Fibroblast of the aortic adventitia (primary cell): ENCODE measurements around the gene ADCY2. TPM values are rescaled to one million over a fixed set of nuclear protein-coding genes. Genes with fewer than 3 reads are reported as not detected.

Source experiments
- DNase-seq: peaks from one replicate; pipeline ENCODE4 v3.0.0-alpha.2; 2010; ENCODE audit warnings: low read depth
- H3K4me3 ChIP-seq: 2 replicates; pipeline ENCODE4 v1.5.1; 2011; ENCODE audit warnings: low read depth, mild to moderate bottlenecking, control low read depth, low read length, moderate library complexity
- total RNA-seq: library from RNA; depleted of rRNA; stranded (reverse); fragments of >200 nt; gene quantifications from 2 replicates; pipeline ENCODE4 v1.2.3, GENCODE V29; 2012; ENCODE audit warnings: low replicate concordance
- TF ChIP-seq, protein P1 (sequence below): IDR thresholded peaks from 2 replicates; pipeline ENCODE4 v1.5.1; 2011; ENCODE audit warnings: mild to moderate bottlenecking, low read length, control low read depth, inconsistent platforms; ENCODE audit not compliant: insufficient read depth

ADCY2 gene
- total RNA-seq, 1 donor, result 0.09 TPM

DNA sequence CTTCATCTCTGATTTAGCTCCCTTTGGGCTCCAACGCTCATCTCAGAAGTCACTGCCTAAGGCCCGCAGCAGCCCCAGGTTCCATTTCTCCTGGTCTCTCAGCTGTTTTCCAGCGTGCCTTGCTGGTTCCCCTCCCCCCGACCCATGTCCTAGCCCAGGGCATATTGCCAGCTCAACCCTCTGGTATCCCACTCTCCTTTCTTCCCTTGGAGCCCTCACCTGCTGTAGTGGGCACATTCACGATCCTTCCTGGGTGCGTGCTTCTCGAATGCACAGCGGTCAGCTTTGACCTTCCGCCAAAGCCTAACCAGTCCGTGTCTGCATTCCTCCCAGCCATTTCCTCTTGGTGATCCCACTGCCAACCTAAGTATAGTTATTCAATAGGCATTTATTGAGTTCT, 418.9 kb downstream of the ADCY2 start:
- H3K4me3 ChIP-seq, result no peak overlapping the region
- no peak for DNase-seq
- TF ChIP-seq, protein P1, sequence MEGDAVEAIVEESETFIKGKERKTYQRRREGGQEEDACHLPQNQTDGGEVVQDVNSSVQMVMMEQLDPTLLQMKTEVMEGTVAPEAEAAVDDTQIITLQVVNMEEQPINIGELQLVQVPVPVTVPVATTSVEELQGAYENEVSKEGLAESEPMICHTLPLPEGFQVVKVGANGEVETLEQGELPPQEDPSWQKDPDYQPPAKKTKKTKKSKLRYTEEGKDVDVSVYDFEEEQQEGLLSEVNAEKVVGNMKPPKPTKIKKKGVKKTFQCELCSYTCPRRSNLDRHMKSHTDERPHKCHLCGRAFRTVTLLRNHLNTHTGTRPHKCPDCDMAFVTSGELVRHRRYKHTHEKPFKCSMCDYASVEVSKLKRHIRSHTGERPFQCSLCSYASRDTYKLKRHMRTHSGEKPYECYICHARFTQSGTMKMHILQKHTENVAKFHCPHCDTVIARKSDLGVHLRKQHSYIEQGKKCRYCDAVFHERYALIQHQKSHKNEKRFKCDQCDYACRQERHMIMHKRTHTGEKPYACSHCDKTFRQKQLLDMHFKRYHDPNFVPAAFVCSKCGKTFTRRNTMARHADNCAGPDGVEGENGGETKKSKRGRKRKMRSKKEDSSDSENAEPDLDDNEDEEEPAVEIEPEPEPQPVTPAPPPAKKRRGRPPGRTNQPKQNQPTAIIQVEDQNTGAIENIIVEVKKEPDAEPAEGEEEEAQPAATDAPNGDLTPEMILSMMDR, result no peak

GRCh38 chr5:7815892-7816534, 420.1 kb downstream of the ADCY2 start:
- peak; percentile 50 for DNase-seq
- H3K4me3 ChIP-seq, result no peak overlapping the region
- TF ChIP-seq, protein P1, result peak; percentile 85

- DNase-seq, result no peak
- no peak overlapping the region for H3K4me3 ChIP-seq
- TF ChIP-seq, protein P1, result no peak
These were observed 420.6 kb downstream of the ADCY2 start for GRCh38 chr5:7816535-7816901.

DNA sequence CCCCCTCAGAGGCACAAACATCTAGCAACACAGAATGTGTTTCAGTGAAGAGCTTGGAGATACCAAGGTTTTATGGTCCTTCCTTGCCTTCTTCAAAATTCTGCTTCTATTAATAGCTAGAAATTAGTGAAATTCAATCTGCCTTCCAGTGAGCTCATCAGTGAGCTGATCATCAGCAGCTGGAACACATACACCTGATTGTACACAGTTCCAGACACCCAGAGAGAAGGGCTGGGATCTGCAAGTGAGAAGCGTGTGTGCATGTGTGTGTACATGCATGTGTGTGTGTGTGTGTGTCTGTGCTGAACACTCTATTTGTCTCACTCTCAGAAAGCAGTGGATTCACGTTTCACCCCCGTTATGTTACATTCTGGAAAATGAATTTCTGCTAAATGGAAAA, 426.5 kb downstream of the ADCY2 start:
- H3K4me3 ChIP-seq, result no peak overlapping the region
- TF ChIP-seq, protein P1, result no peak
- no peak for DNase-seq

GRCh38 chr5:7823594-7823993, 427.7 kb downstream of the ADCY2 start:
- TF ChIP-seq, protein P1, result no peak
- DNase-seq, result no peak
- H3K4me3 ChIP-seq, result no peak overlapping the region

GRCh38 chr5:7824995-7825394, 429.1 kb downstream of the ADCY2 start:
- TF ChIP-seq, protein P1, result no peak
- H3K4me3 ChIP-seq, result no peak overlapping the region
- DNase-seq, result no peak

DNA sequence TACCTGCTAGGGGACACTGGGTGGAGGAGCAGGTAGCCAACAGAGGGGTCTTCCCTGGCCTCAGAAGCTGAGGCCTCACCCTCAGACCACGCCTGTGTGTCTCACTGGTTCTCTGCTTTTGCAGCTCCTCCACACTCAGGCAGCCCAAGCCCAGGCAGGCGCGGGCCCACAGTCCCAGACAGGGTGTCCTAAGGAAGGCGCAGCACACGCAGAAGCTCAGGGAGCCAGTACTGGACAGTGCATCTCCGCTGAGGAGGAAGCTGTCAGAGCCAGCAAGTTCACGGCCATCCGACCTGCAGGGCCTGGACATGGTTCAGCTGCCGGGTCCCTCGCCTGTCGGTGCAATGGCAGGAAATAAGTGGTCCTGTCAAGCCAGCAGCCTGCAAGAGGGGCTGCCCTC, 429.7 kb downstream of the ADCY2 start:
- DNase-seq, result no peak
- TF ChIP-seq, protein P1, result no peak
- H3K4me3 ChIP-seq, result no peak overlapping the region
